SK-N-SH treated with all-trans-retinoic acid at 6 μM for 48 hours (cell line): ENCODE results near the gene MEGF9.

Source experiments
- ATAC-seq: fragments of 200-7000 bp; cut with Tn5 transposase; 3 replicates; pipeline ENCODE4 v1.9.1; 2020; ENCODE audit warnings: mild to moderate bottlenecking, moderate library complexity
- ARNTL ChIP-seq: fragments of 450-650 bp; formaldehyde crosslinking; IDR thresholded peaks from 2 replicates; pipeline ENCODE4 v1.5.0; 2020; ENCODE audit warnings: low read depth, mild to moderate bottlenecking, moderate library complexity, borderline replicate concordance
- BACH2 ChIP-seq: fragments of 250-450 bp; sonication (Bioruptor Pico); IDR thresholded peaks from 2 replicates; pipeline ENCODE4 v1.9.0; 2021; ENCODE audit warnings: mild to moderate bottlenecking, borderline replicate concordance
- CSDC2 ChIP-seq: fragments of 250-450 bp; sonication (Bioruptor Pico); IDR thresholded peaks from 2 replicates; pipeline ENCODE4 v1.5.0; 2020; ENCODE audit warnings: mild to moderate bottlenecking, moderate library complexity
- CSRNP3 ChIP-seq: fragments of 250-450 bp; sonication (Bioruptor Pico); IDR thresholded peaks from 2 replicates; pipeline ENCODE4 v1.5.1; 2021; ENCODE audit warnings: mild to moderate bottlenecking, moderate library complexity
- ESRRG ChIP-seq: fragments of 250-450 bp; sonication (Bioruptor Pico); IDR thresholded peaks from 2 replicates; pipeline ENCODE4 v1.6.1; 2021; ENCODE audit warnings: mild to moderate bottlenecking
- GLIS3 ChIP-seq: fragments of 250-450 bp; sonication (Bioruptor Pico); IDR thresholded peaks from 2 replicates; pipeline ENCODE4 v1.5.0; 2020; ENCODE audit warnings: mild to moderate bottlenecking, moderate library complexity
- ISL1 ChIP-seq: fragments of 250-450 bp; sonication (Bioruptor Pico); IDR thresholded peaks from 2 replicates; pipeline ENCODE4 v2.1.2; 2022; ENCODE audit warnings: mild to moderate bottlenecking, moderate library complexity
- OSR1 ChIP-seq: fragments of 250-450 bp; sonication (Bioruptor Pico); IDR thresholded peaks from 2 replicates; pipeline ENCODE4 v1.8.0; 2022; ENCODE audit warnings: moderate library complexity, mild to moderate bottlenecking, inconsistent platforms
- PATZ1 ChIP-seq: fragments of 250-450 bp; sonication (Bioruptor Pico); IDR thresholded peaks from 2 replicates; pipeline ENCODE4 v1.8.0; 2020; ENCODE audit warnings: mild to moderate bottlenecking, moderate library complexity, borderline replicate concordance
- PPARA ChIP-seq: fragments of 250-450 bp; sonication (Bioruptor Pico); IDR thresholded peaks from 2 replicates; pipeline ENCODE4 v1.5.0; 2020; ENCODE audit warnings: mild to moderate bottlenecking, borderline replicate concordance
- RARB ChIP-seq: fragments of 250-450 bp; sonication (Bioruptor Pico); IDR thresholded peaks from 2 replicates; pipeline ENCODE4 v1.8.0; 2021; ENCODE audit warnings: mild to moderate bottlenecking, moderate library complexity
- SNAI2 ChIP-seq: fragments of 250-450 bp; sonication (Bioruptor Pico); IDR thresholded peaks from 2 replicates; pipeline ENCODE4 v1.5.0; 2020; ENCODE audit warnings: mild to moderate bottlenecking, moderate library complexity
- TCF4 ChIP-seq: fragments of 250-450 bp; sonication (Bioruptor Pico); IDR thresholded peaks from 2 replicates; pipeline ENCODE4 v1.8.0; 2021; ENCODE audit warnings: mild to moderate bottlenecking, moderate library complexity, borderline replicate concordance
- TOX ChIP-seq: fragments of 250-450 bp; sonication (Bioruptor Pico); IDR thresholded peaks from 2 replicates; pipeline ENCODE4 v1.8.0; 2021; ENCODE audit warnings: mild to moderate bottlenecking, moderate library complexity, borderline replicate concordance
- ZC3H10 ChIP-seq: fragments of 250-450 bp; sonication (Bioruptor Pico); IDR thresholded peaks from 2 replicates; pipeline ENCODE4 v1.5.1; 2021; ENCODE audit warnings: mild to moderate bottlenecking, moderate library complexity
- ZFP3 ChIP-seq: fragments of 250-450 bp; sonication (Bioruptor Pico); IDR thresholded peaks from 2 replicates; pipeline ENCODE4 v1.5.0; 2020; ENCODE audit warnings: mild to moderate bottlenecking, moderate library complexity
- ZFP30 ChIP-seq: fragments of 450-650 bp; formaldehyde crosslinking; IDR thresholded peaks from 2 replicates; pipeline ENCODE4 v1.5.0; 2022; ENCODE audit warnings: mild to moderate bottlenecking, moderate library complexity
- ZNF70 ChIP-seq: fragments of 450-650 bp; formaldehyde crosslinking; IDR thresholded peaks from 2 replicates; pipeline ENCODE4 v1.5.0; 2020; ENCODE audit warnings: mild to moderate bottlenecking, moderate library complexity
- ZNF8 ChIP-seq: fragments of 450-650 bp; formaldehyde crosslinking; IDR thresholded peaks from 2 replicates; pipeline ENCODE4 v1.5.0; 2020; ENCODE audit warnings: mild to moderate bottlenecking, moderate library complexity
- TF ChIP-seq, protein P1 (sequence below): fragments of 250-450 bp; sonication (Bioruptor Pico); IDR thresholded peaks from 2 replicates; pipeline ENCODE4 v1.5.0; 2020; ENCODE audit warnings: mild to moderate bottlenecking, moderate library complexity
- TF ChIP-seq, protein P2 (sequence below): fragments of 250-450 bp; sonication (Bioruptor Pico); IDR thresholded peaks from 2 replicates; pipeline ENCODE4 v1.8.0; 2021; ENCODE audit warnings: low read depth, mild to moderate bottlenecking, moderate library complexity, borderline replicate concordance
- TF ChIP-seq, protein P3 (sequence below): fragments of 250-450 bp; sonication (Bioruptor Pico); IDR thresholded peaks from 2 replicates; pipeline ENCODE4 v1.5.1; 2020; ENCODE audit warnings: low read depth, mild to moderate bottlenecking, moderate library complexity

MEGF9 gene

DNA sequence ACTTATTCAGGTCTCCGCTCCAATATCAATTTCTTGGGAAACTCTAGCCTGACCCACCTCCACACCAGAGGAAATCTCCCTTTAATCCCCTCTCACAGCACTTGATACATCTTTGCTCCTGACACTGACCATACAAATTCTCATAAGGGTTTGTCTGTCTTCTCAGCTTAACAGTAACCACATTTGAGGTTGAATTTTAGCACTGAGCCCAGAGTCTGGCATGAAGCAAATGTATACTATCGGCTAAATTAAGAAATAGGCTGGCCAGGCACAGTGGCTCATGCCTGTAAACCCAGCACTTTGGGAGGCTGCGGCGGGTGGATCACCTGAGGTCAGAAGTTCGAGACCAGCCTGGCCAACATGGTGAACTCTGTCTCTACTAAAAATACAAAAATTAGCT, 144.0 kb downstream of the MEGF9 start:
- TF ChIP-seq PPARA (CRISPR knock-in tag) (no peak), ZFP3 (CRISPR knock-in tag) (no peak), ESRRG (no peak), RARB (CRISPR knock-in tag) (no peak), ZNF70 (CRISPR knock-in tag) (no peak)
- TF ChIP-seq, all 23 proteins: peak for 0
- no peak for ATAC-seq

DNA sequence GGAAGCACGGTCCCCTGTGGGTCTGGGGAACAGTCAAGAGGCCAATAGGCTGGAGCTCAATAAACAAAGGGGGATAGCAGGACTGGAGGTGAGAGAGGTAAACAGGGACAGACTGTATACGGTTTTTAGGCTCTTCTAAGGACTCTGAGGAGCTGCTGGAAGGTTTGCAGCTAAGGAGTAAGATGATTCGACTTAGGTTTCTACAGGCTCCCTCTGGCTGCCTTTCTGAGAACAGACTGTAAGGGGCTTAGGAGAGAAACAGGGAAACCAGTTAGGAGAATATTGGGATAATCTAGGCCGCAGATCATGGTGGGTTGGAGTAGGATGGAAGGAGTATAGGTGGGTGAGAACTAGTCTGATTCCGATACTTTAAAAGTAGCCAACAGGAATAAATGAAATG, 144.7 kb downstream of the MEGF9 start:
- no peak for ATAC-seq
- TF ChIP-seq ZFP3 (CRISPR knock-in tag) (no peak), GLIS3 (CRISPR knock-in tag) (no peak), ZC3H10 (no peak), RARB (CRISPR knock-in tag) (no peak), ZFP30 (no peak), SNAI2 (CRISPR knock-in tag) (no peak), TOX (CRISPR knock-in tag) (no peak), OSR1 (no peak), ZNF8 (no peak), CSDC2 (no peak), ISL1 (CRISPR knock-in tag) (no peak), BACH2 (CRISPR knock-in tag) (no peak), ARNTL (CRISPR knock-in tag) (no peak), PATZ1 (CRISPR knock-in tag) (no peak), ESRRG (no peak), CSRNP3 (CRISPR knock-in tag) (no peak)
- TF ChIP-seq, protein P1, sequence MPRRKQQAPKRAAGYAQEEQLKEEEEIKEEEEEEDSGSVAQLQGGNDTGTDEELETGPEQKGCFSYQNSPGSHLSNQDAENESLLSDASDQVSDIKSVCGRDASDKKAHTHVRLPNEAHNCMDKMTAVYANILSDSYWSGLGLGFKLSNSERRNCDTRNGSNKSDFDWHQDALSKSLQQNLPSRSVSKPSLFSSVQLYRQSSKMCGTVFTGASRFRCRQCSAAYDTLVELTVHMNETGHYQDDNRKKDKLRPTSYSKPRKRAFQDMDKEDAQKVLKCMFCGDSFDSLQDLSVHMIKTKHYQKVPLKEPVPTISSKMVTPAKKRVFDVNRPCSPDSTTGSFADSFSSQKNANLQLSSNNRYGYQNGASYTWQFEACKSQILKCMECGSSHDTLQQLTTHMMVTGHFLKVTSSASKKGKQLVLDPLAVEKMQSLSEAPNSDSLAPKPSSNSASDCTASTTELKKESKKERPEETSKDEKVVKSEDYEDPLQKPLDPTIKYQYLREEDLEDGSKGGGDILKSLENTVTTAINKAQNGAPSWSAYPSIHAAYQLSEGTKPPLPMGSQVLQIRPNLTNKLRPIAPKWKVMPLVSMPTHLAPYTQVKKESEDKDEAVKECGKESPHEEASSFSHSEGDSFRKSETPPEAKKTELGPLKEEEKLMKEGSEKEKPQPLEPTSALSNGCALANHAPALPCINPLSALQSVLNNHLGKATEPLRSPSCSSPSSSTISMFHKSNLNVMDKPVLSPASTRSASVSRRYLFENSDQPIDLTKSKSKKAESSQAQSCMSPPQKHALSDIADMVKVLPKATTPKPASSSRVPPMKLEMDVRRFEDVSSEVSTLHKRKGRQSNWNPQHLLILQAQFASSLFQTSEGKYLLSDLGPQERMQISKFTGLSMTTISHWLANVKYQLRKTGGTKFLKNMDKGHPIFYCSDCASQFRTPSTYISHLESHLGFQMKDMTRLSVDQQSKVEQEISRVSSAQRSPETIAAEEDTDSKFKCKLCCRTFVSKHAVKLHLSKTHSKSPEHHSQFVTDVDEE: no peak

- TF ChIP-seq ZNF70 (CRISPR knock-in tag) (no peak), BACH2 (CRISPR knock-in tag) (no peak), ZC3H10 (no peak), ESRRG (no peak), ISL1 (CRISPR knock-in tag) (no peak), TCF4 (CRISPR knock-in tag) (no peak), CSRNP3 (CRISPR knock-in tag) (no peak), ZFP30 (no peak), TOX (CRISPR knock-in tag) (no peak), ARNTL (CRISPR knock-in tag) (no peak), RARB (CRISPR knock-in tag) (no peak), PPARA (CRISPR knock-in tag) (no peak), ZNF8 (no peak), CSDC2 (no peak)
- TF ChIP-seq, protein P1: no peak
- TF ChIP-seq, protein P2, sequence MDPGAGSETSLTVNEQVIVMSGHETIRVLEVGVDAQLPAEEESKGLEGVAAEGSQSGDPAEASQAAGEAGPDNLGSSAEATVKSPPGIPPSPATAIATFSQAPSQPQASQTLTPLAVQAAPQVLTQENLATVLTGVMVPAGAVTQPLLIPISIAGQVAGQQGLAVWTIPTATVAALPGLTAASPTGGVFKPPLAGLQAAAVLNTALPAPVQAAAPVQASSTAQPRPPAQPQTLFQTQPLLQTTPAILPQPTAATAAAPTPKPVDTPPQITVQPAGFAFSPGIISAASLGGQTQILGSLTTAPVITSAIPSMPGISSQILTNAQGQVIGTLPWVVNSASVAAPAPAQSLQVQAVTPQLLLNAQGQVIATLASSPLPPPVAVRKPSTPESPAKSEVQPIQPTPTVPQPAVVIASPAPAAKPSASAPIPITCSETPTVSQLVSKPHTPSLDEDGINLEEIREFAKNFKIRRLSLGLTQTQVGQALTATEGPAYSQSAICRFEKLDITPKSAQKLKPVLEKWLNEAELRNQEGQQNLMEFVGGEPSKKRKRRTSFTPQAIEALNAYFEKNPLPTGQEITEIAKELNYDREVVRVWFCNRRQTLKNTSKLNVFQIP: no peak
- TF ChIP-seq, protein P3, sequence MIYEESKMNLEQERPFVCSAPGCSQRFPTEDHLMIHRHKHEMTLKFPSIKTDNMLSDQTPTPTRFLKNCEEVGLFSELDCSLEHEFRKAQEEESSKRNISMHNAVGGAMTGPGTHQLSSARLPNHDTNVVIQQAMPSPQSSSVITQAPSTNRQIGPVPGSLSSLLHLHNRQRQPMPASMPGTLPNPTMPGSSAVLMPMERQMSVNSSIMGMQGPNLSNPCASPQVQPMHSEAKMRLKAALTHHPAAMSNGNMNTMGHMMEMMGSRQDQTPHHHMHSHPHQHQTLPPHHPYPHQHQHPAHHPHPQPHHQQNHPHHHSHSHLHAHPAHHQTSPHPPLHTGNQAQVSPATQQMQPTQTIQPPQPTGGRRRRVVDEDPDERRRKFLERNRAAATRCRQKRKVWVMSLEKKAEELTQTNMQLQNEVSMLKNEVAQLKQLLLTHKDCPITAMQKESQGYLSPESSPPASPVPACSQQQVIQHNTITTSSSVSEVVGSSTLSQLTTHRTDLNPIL (CRISPR knock-in tag): no peak
- no peak for ATAC-seq
Measured at GRCh38 chr9:120568816-120569215, 145.5 kb downstream of the MEGF9 start.
